SK-N-SH (cell line): ENCODE data around the gene HIRA.

ENCODE experiments used
- JUND ChIP-seq: IDR thresholded peaks from 2 replicates; pipeline ENCODE4 v1.4.0; 2012
- NRF1 ChIP-seq: IDR thresholded peaks from 2 replicates; pipeline ENCODE4 v1.6.1; 2012; ENCODE audit warnings: low read depth, mild to moderate bottlenecking, low read length
- SIN3A ChIP-seq: IDR thresholded peaks from 2 replicates; pipeline ENCODE4 v1.6.1; 2012; ENCODE audit warnings: low read depth, mild to moderate bottlenecking, low read length, moderate library complexity, borderline replicate concordance
- TF ChIP-seq, protein P1 (sequence below): fragments of 200-600 bp; sonication (generic); IDR thresholded peaks from 2 replicates; pipeline ENCODE4 v1.6.1; 2017; ENCODE audit warnings: antibody characterized with exemption, mild to moderate bottlenecking, moderate library complexity

DNA sequence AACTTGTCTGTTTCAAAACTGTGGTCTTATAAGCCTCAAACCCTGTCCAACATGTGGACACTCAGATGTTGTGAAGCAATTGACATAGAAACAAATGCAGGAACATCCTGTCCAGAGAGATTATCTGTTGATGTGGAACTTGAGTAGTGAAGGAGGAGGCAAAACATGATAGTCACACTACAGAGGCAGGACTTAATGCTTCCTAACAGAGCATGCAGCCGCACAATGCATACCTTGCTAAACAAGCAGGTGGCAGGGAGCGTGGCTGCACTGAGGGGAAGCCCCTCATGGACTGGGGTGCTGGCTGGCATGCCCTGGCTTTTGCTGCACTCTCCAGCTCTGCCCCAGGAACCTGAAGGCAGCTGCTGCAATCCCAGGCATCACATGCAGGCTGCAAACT is 10.6 kb upstream of the HIRA start:
- TF ChIP-seq NRF1, result no peak
- TF ChIP-seq, protein P1, sequence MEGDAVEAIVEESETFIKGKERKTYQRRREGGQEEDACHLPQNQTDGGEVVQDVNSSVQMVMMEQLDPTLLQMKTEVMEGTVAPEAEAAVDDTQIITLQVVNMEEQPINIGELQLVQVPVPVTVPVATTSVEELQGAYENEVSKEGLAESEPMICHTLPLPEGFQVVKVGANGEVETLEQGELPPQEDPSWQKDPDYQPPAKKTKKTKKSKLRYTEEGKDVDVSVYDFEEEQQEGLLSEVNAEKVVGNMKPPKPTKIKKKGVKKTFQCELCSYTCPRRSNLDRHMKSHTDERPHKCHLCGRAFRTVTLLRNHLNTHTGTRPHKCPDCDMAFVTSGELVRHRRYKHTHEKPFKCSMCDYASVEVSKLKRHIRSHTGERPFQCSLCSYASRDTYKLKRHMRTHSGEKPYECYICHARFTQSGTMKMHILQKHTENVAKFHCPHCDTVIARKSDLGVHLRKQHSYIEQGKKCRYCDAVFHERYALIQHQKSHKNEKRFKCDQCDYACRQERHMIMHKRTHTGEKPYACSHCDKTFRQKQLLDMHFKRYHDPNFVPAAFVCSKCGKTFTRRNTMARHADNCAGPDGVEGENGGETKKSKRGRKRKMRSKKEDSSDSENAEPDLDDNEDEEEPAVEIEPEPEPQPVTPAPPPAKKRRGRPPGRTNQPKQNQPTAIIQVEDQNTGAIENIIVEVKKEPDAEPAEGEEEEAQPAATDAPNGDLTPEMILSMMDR, result no peak
- TF ChIP-seq JUND, result no peak
- TF ChIP-seq SIN3A, result no peak
